CD14-positive monocyte (primary cell): ENCODE measurements around the gene MEA1. TPM values are rescaled to one million over a fixed set of nuclear protein-coding genes. Genes with fewer than 3 reads are reported as not detected.
A peak's percentile ranks its signal among the peaks of the same experiment; 100 is the strongest.

Experiments
- DNase-seq, 3 donors: peaks; one replicate each; pipeline ENCODE4 v3.0.0-alpha.2; 2011 to 2022
- H2AFZ ChIP-seq: 2 replicates; pipeline ENCODE4 v1.6.0; 2012; ENCODE audit warnings: mild to moderate bottlenecking, low read depth, low read length, inconsistent platforms; ENCODE audit not compliant: insufficient read depth, poor library complexity, severe bottlenecking
- H3K27ac ChIP-seq, 2 donors: 1 replicate in 1 of 2; 2 replicates in 1 of 2; pipeline ENCODE4 v1.5.1; 2012 to 2013; ENCODE audit warnings: low read length in 2 of 2, control low read depth in 1 of 2, inconsistent platforms in 1 of 2, low read depth in 1 of 2, mild to moderate bottlenecking in 1 of 2
- H3K27me3 ChIP-seq, 2 donors: one replicate each; pipeline versions ENCODE4 v1.6.0 to v1.6.1; 2011 to 2013; ENCODE audit warnings: low read length in 2 of 2; ENCODE audit not compliant: control insufficient read depth in 2 of 2, insufficient read depth in 2 of 2
- H3K36me3 ChIP-seq, 2 donors: replicated peaks in 1 of 2; 1 replicate in 1 of 2; 2 replicates in 1 of 2; pipeline versions ENCODE4 v1.5.1 to v1.6.1; 2012 to 2013; ENCODE audit warnings: low read length in 2 of 2, control low read depth in 1 of 2, inconsistent platforms in 1 of 2, mild to moderate bottlenecking in 1 of 2; ENCODE audit not compliant: insufficient read depth in 2 of 2, control insufficient read depth in 1 of 2
- H3K4me1 ChIP-seq, 2 donors: 1 replicate in 1 of 2; 2 replicates in 1 of 2; pipeline versions ENCODE4 v1.5.1 to v1.6.1; 2012 to 2013; ENCODE audit warnings: low read length in 2 of 2, control low read depth in 1 of 2, inconsistent platforms in 1 of 2, mild to moderate bottlenecking in 1 of 2, moderate library complexity in 1 of 2; ENCODE audit not compliant: insufficient read depth in 2 of 2, control insufficient read depth in 1 of 2
- H3K4me2 ChIP-seq: replicated peaks from 2 replicates; pipeline ENCODE3; 2012; ENCODE audit warnings: low read length, moderate library complexity, mild to moderate bottlenecking; ENCODE audit not compliant: poor library complexity, severe bottlenecking; ENCODE audit errors: extremely low read depth
- H3K4me3 ChIP-seq, 3 experiments: fragments of 200-600 bp in 1 of 3; sonication (generic) in 1 of 3; replicated peaks in 1 of 3; 1 replicate in 2 of 3; 2 replicates in 1 of 3; pipeline ENCODE4 v1.5.1; 2011 to 2013; ENCODE audit warnings: low read length in 3 of 3, mild to moderate bottlenecking in 3 of 3, control low read depth in 2 of 3, low read depth in 2 of 3, inconsistent platforms in 1 of 3, moderate library complexity in 1 of 3
- H3K79me2 ChIP-seq: 2 replicates; pipeline ENCODE4 v1.6.0; 2012; ENCODE audit warnings: mild to moderate bottlenecking, control low read depth, inconsistent platforms, low read length, moderate library complexity; ENCODE audit not compliant: insufficient read depth
- H3K9ac ChIP-seq: 2 replicates; pipeline ENCODE4 v1.6.0; 2017; ENCODE audit warnings: low read length, mild to moderate bottlenecking; ENCODE audit not compliant: insufficient read depth, poor library complexity, severe bottlenecking
- H3K9me3 ChIP-seq, 2 donors: replicated peaks in 1 of 2; 1 replicate in 1 of 2; 2 replicates in 1 of 2; pipeline versions ENCODE4 v1.5.1 to v1.6.1; 2012 to 2013; ENCODE audit warnings: low read length in 2 of 2, control low read depth in 1 of 2; ENCODE audit not compliant: control insufficient read depth in 1 of 2, insufficient read depth in 1 of 2
- H4K20me1 ChIP-seq: 2 replicates; pipeline ENCODE4 v1.6.0; 2012; ENCODE audit warnings: mild to moderate bottlenecking, low read length, control low read depth, moderate library complexity; ENCODE audit not compliant: insufficient read depth
- H3K27ac Mint-ChIP-seq, 7 donors: one replicate each; pipeline ENCODE4 v1.8.0; 2020; ENCODE audit warnings: mild to moderate bottlenecking in 7 of 7, mixed read lengths in 7 of 7, moderate library complexity in 6 of 7, inconsistent platforms in 2 of 7
- H3K27me3 Mint-ChIP-seq, 3 donors: one replicate each; pipeline ENCODE4 v1.8.0; 2021 to 2022; ENCODE audit warnings: low read depth in 3 of 3, mild to moderate bottlenecking in 3 of 3, mixed read lengths in 3 of 3, moderate library complexity in 3 of 3, inconsistent platforms in 1 of 3
- H3K36me3 Mint-ChIP-seq, 2 donors: one replicate each; pipeline ENCODE4 v1.8.0; 2020; ENCODE audit warnings: mixed read lengths in 2 of 2, inconsistent platforms in 1 of 2, mild to moderate bottlenecking in 1 of 2
- H3K4me1 Mint-ChIP-seq: one replicate; pipeline ENCODE4 v1.8.0; 2020; ENCODE audit warnings: mild to moderate bottlenecking, mixed read lengths
- H3K4me3 Mint-ChIP-seq, 2 donors: one replicate each; pipeline ENCODE4 v1.8.0; 2020; ENCODE audit warnings: mild to moderate bottlenecking in 2 of 2, mixed read lengths in 2 of 2, moderate library complexity in 1 of 2
- H3K9me3 Mint-ChIP-seq, 7 donors: one replicate each; pipeline ENCODE4 v1.8.0; 2020 to 2022; ENCODE audit warnings: mixed read lengths in 7 of 7, mild to moderate bottlenecking in 6 of 7, moderate library complexity in 6 of 7, inconsistent platforms in 2 of 7
- WGBS: methylation state at CpG from one replicate; pipeline ENCODE4 v1.1.5; 2013; ENCODE audit warnings: missing lambda C conversion rate; ENCODE audit not compliant: insufficient coverage; 5-methylcytosine and 5-hydroxymethylcytosine counted together
- intact Hi-C, 2 donors: fragments of 100-400 bp; cut with micrococcal nuclease; formaldehyde crosslinking; loops; one replicate each; pipeline versions ENCODE4 v1.15.0 to v1.15.1; 2023
- polyA plus RNA-seq, 3 donors: library from polyadenylated mRNA; depleted of rRNA in 1 of 3; unstranded in 2 of 3; stranded (reverse) in 1 of 3; fragments of 300-500 nt in 2 of 3; fragments of >200 nt in 1 of 3; fragmentation: Illumina TruSeq in 2 of 3; gene quantifications; 1 replicate in 2 of 3; 2 replicates in 1 of 3; pipeline ENCODE4 v1.2.3, GENCODE V29; 2012 to 2021
- TF ChIP-seq, protein P1 (sequence below): fragments of 200-600 bp; IDR thresholded peaks from one replicate; pipeline ENCODE4 v1.8.0; 2022; ENCODE audit warnings: antibody characterized with exemption, mild to moderate bottlenecking

The MEA1 gene
- polyA plus RNA-seq, 3 donors, result 31.0 to 59.6 (median 58.8) TPM

DNA sequence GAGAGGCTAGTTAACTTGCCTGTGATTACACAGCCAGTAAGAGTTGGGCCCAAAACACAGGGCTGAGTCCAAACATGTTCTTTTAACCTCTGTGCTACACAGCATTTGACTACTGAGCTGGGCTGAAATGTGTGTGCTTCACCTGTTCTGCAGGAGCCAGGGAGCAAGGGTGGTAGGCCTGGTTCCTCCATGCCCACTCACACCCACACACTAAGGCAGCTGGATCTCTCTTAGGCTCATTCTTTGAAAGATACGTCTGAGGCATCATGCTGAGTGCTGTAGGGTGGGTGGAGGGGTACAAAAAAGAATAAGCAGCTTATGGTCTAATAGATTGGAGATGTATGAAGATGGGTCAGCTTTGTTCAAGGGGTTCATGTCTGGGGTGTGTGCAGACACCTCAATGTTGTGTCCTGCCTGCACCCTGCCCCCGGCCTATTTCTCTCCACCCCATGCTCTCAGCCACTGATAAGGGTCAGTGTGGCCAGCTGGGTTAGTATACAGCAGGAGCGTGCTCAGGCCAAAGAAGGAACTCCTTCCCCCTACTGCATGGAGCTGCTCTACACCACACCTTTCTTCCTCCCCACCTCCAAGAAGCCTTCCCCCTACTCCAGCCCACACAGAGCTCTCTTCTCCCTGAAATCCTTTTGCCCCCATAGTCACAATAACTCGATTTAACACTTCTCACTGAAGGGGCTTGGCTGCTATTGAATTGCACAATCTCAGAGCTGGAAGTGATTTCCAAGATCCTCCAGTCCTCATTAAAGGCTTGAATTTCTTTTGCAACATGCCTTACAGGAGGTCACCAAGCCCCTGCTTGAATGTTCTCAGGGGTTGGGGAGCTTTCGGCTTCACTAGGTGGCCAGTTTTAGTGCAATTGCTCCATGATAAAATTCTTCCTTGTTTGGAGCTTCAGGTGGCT, 26.0 kb downstream of the MEA1 start:
- no peak overlapping the region for H2AFZ ChIP-seq
- intact Hi-C loops, result no loop called here
- no peak overlapping the region for H3K4me2 ChIP-seq
- H3K4me1 Mint-ChIP-seq, result peaks cover 42% of the 10 kb centered on the region
- no peak for DNase-seq
- TF ChIP-seq, protein P1, sequence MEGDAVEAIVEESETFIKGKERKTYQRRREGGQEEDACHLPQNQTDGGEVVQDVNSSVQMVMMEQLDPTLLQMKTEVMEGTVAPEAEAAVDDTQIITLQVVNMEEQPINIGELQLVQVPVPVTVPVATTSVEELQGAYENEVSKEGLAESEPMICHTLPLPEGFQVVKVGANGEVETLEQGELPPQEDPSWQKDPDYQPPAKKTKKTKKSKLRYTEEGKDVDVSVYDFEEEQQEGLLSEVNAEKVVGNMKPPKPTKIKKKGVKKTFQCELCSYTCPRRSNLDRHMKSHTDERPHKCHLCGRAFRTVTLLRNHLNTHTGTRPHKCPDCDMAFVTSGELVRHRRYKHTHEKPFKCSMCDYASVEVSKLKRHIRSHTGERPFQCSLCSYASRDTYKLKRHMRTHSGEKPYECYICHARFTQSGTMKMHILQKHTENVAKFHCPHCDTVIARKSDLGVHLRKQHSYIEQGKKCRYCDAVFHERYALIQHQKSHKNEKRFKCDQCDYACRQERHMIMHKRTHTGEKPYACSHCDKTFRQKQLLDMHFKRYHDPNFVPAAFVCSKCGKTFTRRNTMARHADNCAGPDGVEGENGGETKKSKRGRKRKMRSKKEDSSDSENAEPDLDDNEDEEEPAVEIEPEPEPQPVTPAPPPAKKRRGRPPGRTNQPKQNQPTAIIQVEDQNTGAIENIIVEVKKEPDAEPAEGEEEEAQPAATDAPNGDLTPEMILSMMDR, result no peak
- no peaks in the 10 kb centered on the region for H3K27me3 ChIP-seq
- H3K4me3 ChIP-seq, result no peak overlapping the region
- peak overlapping the region in 1 of 2 donors; percentile 24 for H3K4me3 Mint-ChIP-seq
- no peaks in the 10 kb centered on the region for H3K9me3 ChIP-seq
- H3K27me3 Mint-ChIP-seq, result peaks cover 0 to 4% (median 0%) of the 10 kb centered on the region in 3 donors
- H3K4me1 ChIP-seq, result peaks cover 15 to 22% of the 10 kb centered on the region in 2 donors
- WGBS, result 79% methylated on average over 3 of the region's 5 CpGs
- H3K36me3 ChIP-seq, result peaks cover 23 to 37% of the 10 kb centered on the region in 2 donors
- H3K9me3 Mint-ChIP-seq, result no peaks in the 10 kb centered on the region
- H3K27ac ChIP-seq, result no peak overlapping the region
- H3K9ac ChIP-seq, result no peak overlapping the region
- H4K20me1 ChIP-seq, result peaks cover 17% of the 10 kb centered on the region
- peaks cover 34% of the 10 kb centered on the region for H3K79me2 ChIP-seq
- H3K36me3 Mint-ChIP-seq, result peaks cover 24 to 50% of the 10 kb centered on the region in 2 donors
- H3K27ac Mint-ChIP-seq, result peak overlapping the region in 1 of 7 donors; percentile 15

DNA sequence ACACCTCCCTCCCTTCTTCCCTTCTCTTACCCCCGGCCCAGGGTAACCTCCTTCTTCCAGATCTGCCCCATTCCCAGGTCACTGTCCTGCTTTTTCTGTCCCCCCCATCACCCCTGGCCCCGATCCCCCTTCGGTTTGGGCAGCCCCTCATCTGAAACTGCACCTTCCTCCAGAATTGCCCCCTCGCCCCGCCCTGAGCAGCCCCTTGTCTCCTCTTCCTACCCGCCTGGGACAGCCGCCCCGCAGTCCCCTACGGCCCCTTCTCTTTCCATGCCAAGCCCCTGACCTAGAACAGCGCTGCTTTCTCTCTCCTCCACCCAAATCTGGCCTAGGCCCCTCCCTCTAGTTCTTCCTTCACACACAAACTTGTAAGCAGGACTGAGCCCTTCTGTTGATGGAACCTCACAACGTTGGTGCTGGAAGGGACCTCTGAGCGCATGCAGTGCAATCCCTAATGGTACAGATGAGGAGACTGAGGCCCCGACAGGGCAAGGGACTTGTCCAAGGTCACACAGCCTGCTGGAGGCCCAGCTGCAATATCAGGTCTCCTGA, 28.7 kb downstream of the MEA1 start:
- Histone ChIP-seq H3K4me2 (peak overlapping the region; percentile 88), H3K4me1 (peaks cover 15 to 23% of the 10 kb centered on the region in 2 donors), H3K9me3 (no peaks in the 10 kb centered on the region), H3K27me3 (no peaks in the 10 kb centered on the region), H3K36me3 (peaks cover 11 to 18% of the 10 kb centered on the region in 2 donors), H3K4me3 (peak overlapping the region; percentile 64 to 91 (median 64)), H3K27ac (peak overlapping the region in 1 of 2 donors; percentile 72), H2AFZ (peak overlapping the region; percentile 92), H3K79me2 (peaks cover 31% of the 10 kb centered on the region), H4K20me1 (peaks cover 17% of the 10 kb centered on the region), H3K9ac (peak overlapping the region; percentile 85)
- Mint-ChIP-seq H3K27me3 (peaks cover 0 to 4% (median 0%) of the 10 kb centered on the region in 3 donors), H3K4me1 (peaks cover 46% of the 10 kb centered on the region), H3K27ac (peak overlapping the region in 5 of 7 donors; percentile 44 to 84 (median 78)), H3K36me3 (peaks cover 16 to 26% of the 10 kb centered on the region in 2 donors), H3K4me3 (peak overlapping the region; percentile 85 to 96), H3K9me3 (no peaks in the 10 kb centered on the region)
- TF ChIP-seq, protein P1, result no peak
- DNase-seq, result no peak
- intact Hi-C loops, result no loop called here
- 14% methylated on average over 13 of the region's 13 CpGs for WGBS
